ENCODE results near the gene IL22RA2. TPM values are rescaled to one million over a fixed set of nuclear protein-coding genes. Genes with fewer than 3 reads are reported as not detected.

IL22RA2 gene
- total RNA-seq, 1 experiment from 2014 or later = not detected

- Histone ChIP-seq H3K27me3 (ENCODE audit: control insufficient read depth, insufficient read depth, low read length) (0 out of 2 replicates have a peak, but pooled peaks cover 2% of the 10 kb centered on the region), H3K27ac (ENCODE audit: low read length) (no peak overlapping the region), H3K4me3 (ENCODE audit: low read depth in 2 of 2, low read length in 2 of 2) (no peak overlapping the region), H3K9me3 (ENCODE audit: control insufficient read depth, insufficient read depth, low read depth, low read length) (no peaks in the 10 kb centered on the region), H3K4me1 (ENCODE audit: control insufficient read depth, insufficient read depth, low read length) (no peaks in the 10 kb centered on the region), H3K36me3 (ENCODE audit: control insufficient read depth, insufficient read depth, low read length) (no peaks in the 10 kb centered on the region)
- BruUV-seq (replicated peaks) = no TSS peak
- CTCF ChIA-PET = no interaction called here
- DNase-seq (ENCODE audit: low read depth, low spot score) (no peak), ATAC-seq (no peak)
- no peak for TF ChIP-seq REST (IDR thresholded peaks at IDR 0.05; ENCODE audit: insufficient read depth in 1 of 2, low read depth in 2 of 2, low read length in 1 of 2)
- no peak for TF ChIP-seq POLR2AphosphoS5 (IDR thresholded peaks at IDR 0.05; ENCODE audit: low read depth, low read length)
- no peak for TF ChIP-seq TCF7L2 (IDR thresholded peaks at IDR 0.05; ENCODE audit: low read depth, low read length)
- TF ChIP-seq SIN3A (IDR thresholded peaks at IDR 0.05; ENCODE audit: borderline replicate concordance, insufficient read depth, low read depth, low read length) = no peak
- TF ChIP-seq CTCF (IDR thresholded peaks at IDR 0.05) = no peak
- intact Hi-C loops (cut with micrococcal nuclease; ENCODE audit: unreplicated experiment) (no loop called here), in situ Hi-C loops (cut with HindIII; ENCODE audit: low pct_unique_long_range_greater_than_20kb, low sequenced_read_pairs) (no loop called here)
- POLR2A ChIA-PET = no interaction called here
Observed at GRCh38 chr6:137162692-137163306, 10.6 kb downstream of the IL22RA2 start.

- H3K27ac ChIP-seq (ENCODE audit: low read length) = no peak overlapping the region
- H3K4me3 ChIP-seq (ENCODE audit: low read depth in 2 of 2, low read length in 2 of 2) = no peak overlapping the region
- TF ChIP-seq REST (IDR thresholded peaks at IDR 0.05; ENCODE audit: insufficient read depth in 1 of 2, low read depth in 2 of 2, low read length in 1 of 2) = no peak
- no peak for TF ChIP-seq TCF7L2 (IDR thresholded peaks at IDR 0.05; ENCODE audit: low read depth, low read length)
- no peak for TF ChIP-seq CTCF (IDR thresholded peaks at IDR 0.05)
- no peak for TF ChIP-seq POLR2AphosphoS5 (IDR thresholded peaks at IDR 0.05; ENCODE audit: low read depth, low read length)
- no peak for TF ChIP-seq SIN3A (IDR thresholded peaks at IDR 0.05; ENCODE audit: borderline replicate concordance, insufficient read depth, low read depth, low read length)
- intact Hi-C loops (cut with micrococcal nuclease; ENCODE audit: unreplicated experiment) = no loop called here
- 0 out of 2 replicates have a peak, but pooled peaks cover 2% of the 10 kb centered on the region for H3K27me3 ChIP-seq (ENCODE audit: control insufficient read depth, insufficient read depth, low read length)
- ChIA-PET CTCF (interaction anchor here (0.6 kb wide), 2 partner anchors 111 to 158 kb away, joined by 3 to 4 read pairs; no protein-coding TSS in a partner anchor), POLR2A (no interaction called here)
- no peaks in the 10 kb centered on the region for H3K36me3 ChIP-seq (ENCODE audit: control insufficient read depth, insufficient read depth, low read length)
- H3K4me1 ChIP-seq (ENCODE audit: control insufficient read depth, insufficient read depth, low read length) = no peaks in the 10 kb centered on the region
- in situ Hi-C loops (cut with HindIII; ENCODE audit: low pct_unique_long_range_greater_than_20kb, low sequenced_read_pairs) = no loop called here
- DNase-seq (ENCODE audit: low read depth, low spot score) (no peak), ATAC-seq (no peak)
- BruUV-seq (replicated peaks) = no TSS peak
- no peaks in the 10 kb centered on the region for H3K9me3 ChIP-seq (ENCODE audit: control insufficient read depth, insufficient read depth, low read depth, low read length)
Observed at GRCh38 chr6:137161949-137162348, 11.5 kb downstream of the IL22RA2 start.

All from Panc1 (cell line).